CD14-positive monocyte (primary cell): ENCODE data around the gene SPN. TPM values are rescaled to one million over a fixed set of nuclear protein-coding genes. Genes with fewer than 3 reads are reported as not detected.
A peak's percentile ranks its signal among the peaks of the same experiment; 100 is the strongest.
"Not testable (repeated sequence)": the region's sequence is repeated elsewhere in the genome, so short reads cannot be mapped to it uniquely, and the experiment has no call there.

Experiments
- DNase-seq, 3 donors: peaks; one replicate each; pipeline ENCODE4 v3.0.0-alpha.2; 2011 to 2022
- H2AFZ ChIP-seq: 2 replicates; pipeline ENCODE4 v1.6.0; 2012; ENCODE audit warnings: mild to moderate bottlenecking, low read depth, low read length, inconsistent platforms; ENCODE audit not compliant: insufficient read depth, poor library complexity, severe bottlenecking
- H3K27ac ChIP-seq, 2 donors: 1 replicate in 1 of 2; 2 replicates in 1 of 2; pipeline ENCODE4 v1.5.1; 2012 to 2013; ENCODE audit warnings: low read length in 2 of 2, control low read depth in 1 of 2, inconsistent platforms in 1 of 2, low read depth in 1 of 2, mild to moderate bottlenecking in 1 of 2
- H3K27me3 ChIP-seq, 2 donors: one replicate each; pipeline versions ENCODE4 v1.6.0 to v1.6.1; 2011 to 2013; ENCODE audit warnings: low read length in 2 of 2; ENCODE audit not compliant: control insufficient read depth in 2 of 2, insufficient read depth in 2 of 2
- H3K36me3 ChIP-seq, 2 donors: replicated peaks in 1 of 2; 1 replicate in 1 of 2; 2 replicates in 1 of 2; pipeline versions ENCODE4 v1.5.1 to v1.6.1; 2012 to 2013; ENCODE audit warnings: low read length in 2 of 2, control low read depth in 1 of 2, inconsistent platforms in 1 of 2, mild to moderate bottlenecking in 1 of 2; ENCODE audit not compliant: insufficient read depth in 2 of 2, control insufficient read depth in 1 of 2
- H3K4me1 ChIP-seq, 2 donors: 1 replicate in 1 of 2; 2 replicates in 1 of 2; pipeline versions ENCODE4 v1.5.1 to v1.6.1; 2012 to 2013; ENCODE audit warnings: low read length in 2 of 2, control low read depth in 1 of 2, inconsistent platforms in 1 of 2, mild to moderate bottlenecking in 1 of 2, moderate library complexity in 1 of 2; ENCODE audit not compliant: insufficient read depth in 2 of 2, control insufficient read depth in 1 of 2
- H3K4me2 ChIP-seq: replicated peaks from 2 replicates; pipeline ENCODE3; 2012; ENCODE audit warnings: low read length, moderate library complexity, mild to moderate bottlenecking; ENCODE audit not compliant: poor library complexity, severe bottlenecking; ENCODE audit errors: extremely low read depth
- H3K4me3 ChIP-seq, 3 experiments: fragments of 200-600 bp in 1 of 3; sonication (generic) in 1 of 3; replicated peaks in 1 of 3; 1 replicate in 2 of 3; 2 replicates in 1 of 3; pipeline ENCODE4 v1.5.1; 2011 to 2013; ENCODE audit warnings: low read length in 3 of 3, mild to moderate bottlenecking in 3 of 3, control low read depth in 2 of 3, low read depth in 2 of 3, inconsistent platforms in 1 of 3, moderate library complexity in 1 of 3
- H3K79me2 ChIP-seq: 2 replicates; pipeline ENCODE4 v1.6.0; 2012; ENCODE audit warnings: mild to moderate bottlenecking, control low read depth, inconsistent platforms, low read length, moderate library complexity; ENCODE audit not compliant: insufficient read depth
- H3K9ac ChIP-seq: 2 replicates; pipeline ENCODE4 v1.6.0; 2017; ENCODE audit warnings: low read length, mild to moderate bottlenecking; ENCODE audit not compliant: insufficient read depth, poor library complexity, severe bottlenecking
- H3K9me3 ChIP-seq, 2 donors: replicated peaks in 1 of 2; 1 replicate in 1 of 2; 2 replicates in 1 of 2; pipeline versions ENCODE4 v1.5.1 to v1.6.1; 2012 to 2013; ENCODE audit warnings: low read length in 2 of 2, control low read depth in 1 of 2; ENCODE audit not compliant: control insufficient read depth in 1 of 2, insufficient read depth in 1 of 2
- H4K20me1 ChIP-seq: 2 replicates; pipeline ENCODE4 v1.6.0; 2012; ENCODE audit warnings: mild to moderate bottlenecking, low read length, control low read depth, moderate library complexity; ENCODE audit not compliant: insufficient read depth
- H3K27ac Mint-ChIP-seq, 7 donors: one replicate each; pipeline ENCODE4 v1.8.0; 2020; ENCODE audit warnings: mild to moderate bottlenecking in 7 of 7, mixed read lengths in 7 of 7, moderate library complexity in 6 of 7, inconsistent platforms in 2 of 7
- H3K27me3 Mint-ChIP-seq, 3 donors: one replicate each; pipeline ENCODE4 v1.8.0; 2021 to 2022; ENCODE audit warnings: low read depth in 3 of 3, mild to moderate bottlenecking in 3 of 3, mixed read lengths in 3 of 3, moderate library complexity in 3 of 3, inconsistent platforms in 1 of 3
- H3K36me3 Mint-ChIP-seq, 2 donors: one replicate each; pipeline ENCODE4 v1.8.0; 2020; ENCODE audit warnings: mixed read lengths in 2 of 2, inconsistent platforms in 1 of 2, mild to moderate bottlenecking in 1 of 2
- H3K4me1 Mint-ChIP-seq: one replicate; pipeline ENCODE4 v1.8.0; 2020; ENCODE audit warnings: mild to moderate bottlenecking, mixed read lengths
- H3K4me3 Mint-ChIP-seq, 2 donors: one replicate each; pipeline ENCODE4 v1.8.0; 2020; ENCODE audit warnings: mild to moderate bottlenecking in 2 of 2, mixed read lengths in 2 of 2, moderate library complexity in 1 of 2
- H3K9me3 Mint-ChIP-seq, 7 donors: one replicate each; pipeline ENCODE4 v1.8.0; 2020 to 2022; ENCODE audit warnings: mixed read lengths in 7 of 7, mild to moderate bottlenecking in 6 of 7, moderate library complexity in 6 of 7, inconsistent platforms in 2 of 7
- WGBS: methylation state at CpG from one replicate; pipeline ENCODE4 v1.1.5; 2013; ENCODE audit warnings: missing lambda C conversion rate; ENCODE audit not compliant: insufficient coverage; 5-methylcytosine and 5-hydroxymethylcytosine counted together
- intact Hi-C, 2 donors: fragments of 100-400 bp; cut with micrococcal nuclease; formaldehyde crosslinking; loops; one replicate each; pipeline versions ENCODE4 v1.15.0 to v1.15.1; 2023
- polyA plus RNA-seq, 3 donors: library from polyadenylated mRNA; depleted of rRNA in 1 of 3; unstranded in 2 of 3; stranded (reverse) in 1 of 3; fragments of 300-500 nt in 2 of 3; fragments of >200 nt in 1 of 3; fragmentation: Illumina TruSeq in 2 of 3; gene quantifications; 1 replicate in 2 of 3; 2 replicates in 1 of 3; pipeline ENCODE4 v1.2.3, GENCODE V29; 2012 to 2021
- TF ChIP-seq, protein P1 (sequence below): fragments of 200-600 bp; IDR thresholded peaks from one replicate; pipeline ENCODE4 v1.8.0; 2022; ENCODE audit warnings: antibody characterized with exemption, mild to moderate bottlenecking

SPN gene
- polyA plus RNA-seq, 3 donors, result 42.4 to 71.0 (median 46.6) TPM

DNA sequence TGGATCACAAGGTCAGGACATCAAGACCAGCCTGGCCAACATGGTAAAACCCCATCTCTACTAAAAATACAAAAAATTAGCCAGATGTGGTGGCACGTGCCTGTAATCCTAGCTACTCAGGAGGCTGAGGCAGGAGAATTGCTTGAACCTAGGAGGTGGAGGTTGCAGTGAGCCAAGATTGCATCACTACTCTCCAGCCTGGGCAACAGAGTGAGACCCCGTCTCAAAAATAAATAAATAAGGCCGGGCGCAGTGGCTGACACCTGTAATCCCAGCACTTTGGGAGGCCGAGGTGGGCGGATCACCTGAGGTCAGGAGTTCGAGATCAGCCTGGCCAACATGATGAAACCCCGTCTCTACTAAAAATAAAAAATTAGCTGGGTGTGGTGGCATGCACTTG, 24.3 kb upstream of the SPN start:
- H4K20me1 ChIP-seq, H3K36me3 ChIP-seq, H3K4me1 ChIP-seq, H3K79me2 ChIP-seq, H3K27ac Mint-ChIP-seq, intact Hi-C loops, H3K4me3 ChIP-seq, H3K9ac ChIP-seq, H3K27ac ChIP-seq, H3K27me3 ChIP-seq, H2AFZ ChIP-seq, H3K9me3 Mint-ChIP-seq, DNase-seq, H3K4me3 Mint-ChIP-seq, H3K27me3 Mint-ChIP-seq, H3K4me2 ChIP-seq, H3K9me3 ChIP-seq, H3K36me3 Mint-ChIP-seq: not testable (repeated sequence)
- H3K4me1 Mint-ChIP-seq, result peaks cover 19% of the 10 kb centered on the region
- 100% methylated on average over 3 of the region's 8 CpGs for WGBS

DNA sequence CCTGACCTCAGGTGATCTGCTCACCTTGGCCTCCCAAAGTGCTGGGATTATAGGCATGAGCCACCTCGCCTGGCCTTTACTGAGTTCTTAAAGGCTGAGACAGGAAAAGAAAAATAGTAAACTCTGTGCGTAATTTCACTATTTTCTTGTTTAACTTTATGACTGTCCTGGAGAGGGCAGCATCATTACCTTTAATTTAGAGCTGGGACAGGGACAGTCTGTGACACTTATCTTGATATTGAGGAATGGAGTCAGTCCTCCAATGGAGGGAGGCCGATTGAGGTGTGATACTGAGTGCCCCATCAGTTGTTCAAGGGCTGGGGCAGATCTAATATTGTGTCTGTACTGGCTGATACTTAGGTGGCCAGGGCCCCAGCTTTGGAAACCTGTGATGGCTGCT, 21.5 kb upstream of the SPN start:
- no peaks in the 10 kb centered on the region for H3K36me3 Mint-ChIP-seq
- Histone ChIP-seq H3K27ac (no peak overlapping the region), H3K4me3 (no peak overlapping the region), H3K27me3 (no peaks in the 10 kb centered on the region), H3K79me2 (no peaks in the 10 kb centered on the region), H2AFZ (no peak overlapping the region), H3K4me2 (no peak overlapping the region), H3K36me3 (no peaks in the 10 kb centered on the region), H3K9ac (no peak overlapping the region), H3K4me1 (peaks cover 31 to 32% of the 10 kb centered on the region in 2 donors), H3K9me3 (no peaks in the 10 kb centered on the region), H4K20me1 (no peaks in the 10 kb centered on the region)
- H3K27me3 Mint-ChIP-seq, result peaks cover 0 to 2% (median 0%) of the 10 kb centered on the region in 3 donors
- H3K4me1 Mint-ChIP-seq, result peaks cover 36% of the 10 kb centered on the region
- peak overlapping the region in 1 of 2 donors; percentile 41 for H3K4me3 Mint-ChIP-seq
- intact Hi-C loops, result loop anchor here in 1 of 2 donors (5.0 kb wide), 1 partner anchor 46 kb away; no protein-coding TSS in a partner anchor
- H3K27ac Mint-ChIP-seq, result peak overlapping the region in 1 of 7 donors; percentile 48
- peaks cover 0 to 2% (median 0%) of the 10 kb centered on the region in 7 donors for H3K9me3 Mint-ChIP-seq
- peak; percentile 21 to 39 (median 38) for DNase-seq
- WGBS, result 23% methylated on average over 3 of the region's 3 CpGs
- TF ChIP-seq, protein P1, sequence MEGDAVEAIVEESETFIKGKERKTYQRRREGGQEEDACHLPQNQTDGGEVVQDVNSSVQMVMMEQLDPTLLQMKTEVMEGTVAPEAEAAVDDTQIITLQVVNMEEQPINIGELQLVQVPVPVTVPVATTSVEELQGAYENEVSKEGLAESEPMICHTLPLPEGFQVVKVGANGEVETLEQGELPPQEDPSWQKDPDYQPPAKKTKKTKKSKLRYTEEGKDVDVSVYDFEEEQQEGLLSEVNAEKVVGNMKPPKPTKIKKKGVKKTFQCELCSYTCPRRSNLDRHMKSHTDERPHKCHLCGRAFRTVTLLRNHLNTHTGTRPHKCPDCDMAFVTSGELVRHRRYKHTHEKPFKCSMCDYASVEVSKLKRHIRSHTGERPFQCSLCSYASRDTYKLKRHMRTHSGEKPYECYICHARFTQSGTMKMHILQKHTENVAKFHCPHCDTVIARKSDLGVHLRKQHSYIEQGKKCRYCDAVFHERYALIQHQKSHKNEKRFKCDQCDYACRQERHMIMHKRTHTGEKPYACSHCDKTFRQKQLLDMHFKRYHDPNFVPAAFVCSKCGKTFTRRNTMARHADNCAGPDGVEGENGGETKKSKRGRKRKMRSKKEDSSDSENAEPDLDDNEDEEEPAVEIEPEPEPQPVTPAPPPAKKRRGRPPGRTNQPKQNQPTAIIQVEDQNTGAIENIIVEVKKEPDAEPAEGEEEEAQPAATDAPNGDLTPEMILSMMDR, result peak; percentile 42
